HuH-7 (cell line): Measurements from ENCODE around the gene AADAT.
"Not testable (repeated sequence)": the region's sequence is repeated elsewhere in the genome, so short reads cannot be mapped to it uniquely, and the experiment has no call there.

Experiments used
- DNase-seq: peaks from one replicate; pipeline ENCODE4 v3.0.0; 2011; ENCODE audit warnings: low spot score

AADAT gene

GRCh38 chr4:170089668-170090351, at the start of gene AADAT:
Gene AADAT, minus strand, starts transcription at chr4:170089956. Its CDS starts 266 bp downstream, at chr4:170089690.
- DNase-seq = peak; percentile 95

- peak; percentile 56 for DNase-seq
These were observed 48.9 kb upstream of the AADAT start for GRCh38 chr4:170138580-170139194.

GRCh38 chr4:170137927-170138326, 48.2 kb upstream of the AADAT start:
- DNase-seq = no peak

GRCh38 chr4:170137466-170137865, 47.7 kb upstream of the AADAT start:
- DNase-seq = no peak

- no peak for DNase-seq
These were observed 45.1 kb upstream of the AADAT start for GRCh38 chr4:170134821-170135220.

GRCh38 chr4:170128219-170128804, 38.6 kb upstream of the AADAT start:
- DNase-seq = no peak

- no peak for DNase-seq
These were observed 38.0 kb upstream of the AADAT start for GRCh38 chr4:170127758-170128157.

GRCh38 chr4:170124406-170124805, 34.6 kb upstream of the AADAT start:
- DNase-seq = no peak

- no peak for DNase-seq
These were observed 32.5 kb upstream of the AADAT start for GRCh38 chr4:170122252-170122651.

GRCh38 chr4:170114636-170115035, 24.9 kb upstream of the AADAT start:
- no peak for DNase-seq

- DNase-seq = not testable (repeated sequence)
These were observed 24.4 kb upstream of the AADAT start for GRCh38 chr4:170114183-170114582.

GRCh38 chr4:170111546-170111945, 21.8 kb upstream of the AADAT start:
- DNase-seq = no peak

- DNase-seq = no peak
These were observed 21.3 kb upstream of the AADAT start for GRCh38 chr4:170111085-170111484.

GRCh38 chr4:170110285-170110672, 20.5 kb upstream of the AADAT start:
- DNase-seq = no peak

GRCh38 chr4:170109586-170110284, 20.0 kb upstream of the AADAT start:
- DNase-seq = no peak

- DNase-seq = no peak
These were observed 17.1 kb upstream of the AADAT start for GRCh38 chr4:170106900-170107299.

GRCh38 chr4:170102426-170102825, 12.7 kb upstream of the AADAT start:
- peak; percentile 57 for DNase-seq

GRCh38 chr4:170098171-170098570, 8.4 kb upstream of the AADAT start:
- not testable (repeated sequence) for DNase-seq

- no peak for DNase-seq
These were observed 7.9 kb upstream of the AADAT start for GRCh38 chr4:170097681-170098080.

- no peak for DNase-seq
These were observed 4.3 kb upstream of the AADAT start for GRCh38 chr4:170093973-170094535.

- no peak for DNase-seq
These were observed 1.4 kb upstream of the AADAT start for GRCh38 chr4:170091069-170091696.
